Muscle of back (tissue), 11 donors: ENCODE measurements around the gene POLR2I. TPM values are rescaled to one million over a fixed set of nuclear protein-coding genes. Genes with fewer than 3 reads are reported as not detected.
"Not testable (repeated sequence)": the region's sequence is repeated elsewhere in the genome, so short reads cannot be mapped to it uniquely, and the experiment has no call there.

Experiments used
- DNase-seq, 3 donors: peaks; one replicate each; pipeline versions ENCODE4 v3.0.0 to v3.0.0-alpha.2; 2013
- polyA plus RNA-seq, 10 donors: library from polyadenylated mRNA; unstranded; fragments of 120-200 nt; gene quantifications; one replicate each; pipeline ENCODE4 v1.2.1, GENCODE V29; 2013; ENCODE audit not compliant: insufficient read length in 10 of 10

The POLR2I gene
- polyA plus RNA-seq, 10 donors, result 26.4 to 47.8 (median 40.6) TPM

GRCh38 chr19:36103040-36103626 is 11.5 kb downstream of the POLR2I start:
- DNase-seq, result no peak

DNA sequence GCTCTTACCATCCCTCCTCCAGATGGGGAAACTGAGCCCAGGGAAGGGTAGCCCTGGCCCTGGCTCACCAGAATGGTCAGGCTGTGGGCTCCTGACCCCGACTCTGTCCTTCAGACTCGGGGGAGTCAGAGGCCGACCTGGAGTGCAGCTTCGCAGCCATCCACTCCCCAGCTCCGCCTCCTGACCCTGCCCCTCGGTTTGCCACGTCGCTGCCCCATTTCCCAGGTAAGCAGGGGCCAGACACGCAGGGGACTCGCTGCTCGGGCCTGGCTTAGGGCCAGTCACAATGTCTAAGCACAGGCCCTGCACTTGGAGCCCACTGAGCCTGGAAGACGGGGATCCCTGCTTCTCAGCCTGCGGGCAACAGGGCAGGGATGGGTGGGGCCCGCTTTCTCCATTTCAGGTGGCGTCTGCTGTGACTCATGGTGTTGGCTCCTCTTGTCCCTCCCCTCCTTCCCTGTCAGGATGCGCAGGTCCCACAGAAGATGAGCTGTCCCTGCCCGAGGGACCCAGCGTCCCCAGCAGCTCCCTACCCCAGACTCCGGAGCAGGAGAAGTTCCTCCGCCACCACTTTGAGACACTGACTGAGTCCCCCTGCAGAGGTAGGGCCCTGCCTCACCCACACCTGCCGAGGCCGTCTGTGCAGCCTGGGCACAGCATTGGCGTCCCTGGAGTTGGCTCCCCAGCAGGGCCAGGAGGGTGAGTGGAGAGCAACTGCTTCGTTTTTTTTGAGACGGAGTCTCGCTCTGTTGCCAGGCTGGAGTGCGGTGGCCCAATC is 12.9 kb downstream of the POLR2I start:
- DNase-seq, result no peak

- no peak for DNase-seq
Observed at GRCh38 chr19:36100476-36100875, 14.2 kb downstream of the POLR2I start.

DNA sequence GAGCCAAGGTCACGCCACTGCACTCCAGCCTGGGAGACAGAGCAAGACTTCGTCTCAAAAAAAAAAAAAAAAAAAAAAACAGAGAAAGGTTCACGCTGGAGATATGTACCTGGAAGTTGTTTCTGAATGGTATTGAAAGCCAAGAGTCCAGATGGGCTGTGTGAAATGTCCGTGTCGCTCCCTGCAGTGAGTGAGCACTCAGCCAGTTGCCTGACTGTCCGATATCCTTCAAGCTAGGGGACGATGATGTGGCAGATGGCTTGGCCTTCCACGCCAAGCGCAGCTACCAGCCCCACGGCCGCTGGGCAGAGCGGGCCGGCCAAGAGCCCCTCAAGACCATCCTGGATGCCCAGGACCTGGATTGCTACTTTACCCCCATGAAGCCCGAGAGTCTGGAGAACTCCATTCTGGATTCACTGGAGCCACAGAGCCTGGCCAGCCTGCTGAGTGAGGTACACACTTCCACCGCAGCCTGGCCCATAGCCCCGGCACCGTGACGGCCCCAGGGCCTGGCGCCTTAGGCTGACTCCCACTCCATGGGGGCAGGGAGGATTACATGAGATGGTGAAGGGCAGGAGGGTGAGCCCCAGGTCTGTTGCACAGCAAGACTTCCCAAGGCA is 15.4 kb downstream of the POLR2I start:
- no peak for DNase-seq

GRCh38 chr19:36097036-36097435 is 17.6 kb downstream of the POLR2I start:
- DNase-seq, result no peak

DNA sequence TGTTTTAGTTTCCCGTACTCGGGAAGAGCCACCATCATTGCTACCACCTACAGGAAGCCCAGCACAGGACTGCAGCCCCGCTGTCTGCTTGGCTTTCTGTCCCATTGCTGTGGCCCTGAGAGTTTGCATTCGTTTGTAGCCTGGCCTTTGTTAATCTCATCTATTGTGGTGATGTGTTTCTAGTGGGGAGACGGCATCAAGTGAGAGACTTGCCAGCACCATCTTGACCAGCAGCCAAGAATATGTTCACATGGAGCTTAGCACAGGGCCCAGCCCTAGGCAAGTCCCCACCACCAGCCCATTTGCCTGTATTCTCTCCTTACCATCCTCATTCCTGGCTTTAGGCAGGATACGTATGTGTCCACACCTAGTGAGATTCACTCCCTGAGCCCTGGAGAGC is 21.0 kb downstream of the POLR2I start:
- no peak for DNase-seq

DNA sequence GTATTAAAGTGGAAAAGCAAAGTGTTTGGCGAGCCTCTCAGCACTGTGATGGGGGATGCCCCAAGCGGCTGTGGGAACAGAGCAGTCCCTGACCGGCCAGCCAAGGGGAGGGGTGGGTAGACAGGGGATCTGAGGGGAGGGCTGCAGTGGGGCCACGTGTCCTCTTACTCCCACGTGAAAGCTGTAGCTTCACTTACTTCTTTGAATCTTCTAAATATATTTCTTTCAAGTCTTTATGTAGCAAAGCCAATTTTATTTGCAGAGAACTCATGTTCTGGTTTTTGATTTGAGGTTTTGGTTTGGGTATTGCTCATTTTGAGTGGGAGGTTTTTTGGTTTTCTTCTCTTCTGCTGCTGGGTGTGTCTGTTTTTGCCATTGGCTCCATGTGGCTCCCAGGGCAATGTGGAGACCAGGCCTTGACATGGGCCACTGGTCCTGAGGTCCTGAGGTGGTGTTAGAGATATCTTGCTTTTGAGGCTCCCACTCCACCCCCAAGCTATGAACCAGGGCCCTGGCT is 21.5 kb downstream of the POLR2I start:
- DNase-seq, result no peak

DNA sequence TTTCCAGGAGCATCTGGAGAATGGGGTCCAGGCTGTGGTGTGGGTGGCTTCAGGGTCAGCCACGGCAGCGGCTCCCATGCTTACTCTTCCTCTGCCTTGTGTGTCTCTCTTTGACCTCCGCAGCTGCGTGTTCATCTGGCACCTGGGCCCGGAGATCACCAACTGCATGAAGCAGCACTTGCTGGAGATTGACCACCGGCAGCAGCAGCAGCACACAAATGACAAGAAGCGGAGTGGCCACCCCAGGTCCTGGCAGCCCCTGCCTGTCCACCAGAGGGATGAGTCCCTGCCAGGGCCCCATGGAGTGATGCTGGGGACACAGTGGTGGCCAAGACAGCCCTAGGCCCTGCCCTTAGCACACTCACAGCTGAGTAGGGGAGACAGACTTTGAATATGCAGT is 22.1 kb downstream of the POLR2I start:
- no peak for DNase-seq

- no peak for DNase-seq
Observed at GRCh38 chr19:36090910-36091695, 23.6 kb downstream of the POLR2I start.

GRCh38 chr19:36089847-36090246 is 24.8 kb downstream of the POLR2I start:
- DNase-seq, result no peak

DNA sequence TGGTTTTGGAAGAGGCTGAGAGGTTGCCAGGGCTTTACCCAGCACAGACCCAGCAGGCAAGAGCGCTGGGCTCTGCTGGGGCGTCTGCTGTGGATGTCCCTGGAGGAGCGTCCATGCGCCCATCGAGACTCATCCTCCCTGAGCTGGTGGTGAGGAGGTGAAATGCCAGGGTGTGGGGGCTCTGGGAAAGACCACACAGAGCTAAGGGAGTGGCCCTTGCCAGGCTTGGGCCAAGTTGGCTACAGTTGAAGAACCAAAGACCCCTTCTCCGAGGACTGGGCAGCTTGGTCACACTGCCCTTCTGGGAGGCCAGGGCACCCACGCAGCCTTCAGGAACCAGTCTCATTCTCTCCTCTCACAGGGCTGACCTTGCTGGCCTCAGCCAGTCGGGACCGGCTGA is 28.3 kb downstream of the POLR2I start:
- no peak for DNase-seq

DNA sequence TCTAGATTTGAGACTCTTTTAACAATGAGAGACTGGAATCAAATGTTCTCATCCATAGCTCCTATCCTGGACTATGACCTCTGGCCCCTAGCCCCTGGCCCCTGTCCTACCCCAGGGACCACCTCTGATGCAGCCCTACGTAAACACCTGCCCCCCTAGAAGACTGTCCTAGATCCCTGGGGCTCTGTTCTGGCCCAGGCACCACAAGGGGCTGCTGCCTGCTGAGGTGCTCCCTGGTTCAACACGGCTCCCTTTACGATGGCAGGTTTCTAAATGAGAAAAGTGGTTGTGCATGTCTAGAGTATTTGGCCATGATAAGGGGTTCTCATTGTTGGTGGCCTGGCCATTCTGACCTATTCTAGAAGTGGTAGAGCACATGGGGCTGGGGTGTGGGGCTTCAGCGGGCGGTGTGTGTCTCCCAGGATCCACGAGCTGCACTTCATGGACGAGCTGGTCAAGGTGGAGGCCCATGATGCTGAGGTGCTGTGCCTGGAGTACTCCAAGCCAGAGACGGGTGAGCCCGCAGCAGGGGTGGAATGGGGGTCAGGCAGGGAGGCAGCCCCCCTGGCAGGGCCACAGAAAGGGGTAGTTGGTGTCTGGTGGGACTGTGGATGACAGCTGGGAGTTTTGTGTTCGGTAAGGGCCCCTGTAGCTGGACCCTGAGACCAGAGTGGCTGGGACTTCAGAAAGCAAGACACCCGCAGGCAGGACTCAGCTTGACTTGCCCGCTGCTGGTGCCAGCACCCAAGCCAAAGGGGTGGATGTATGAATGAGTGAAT is 30.3 kb downstream of the POLR2I start:
- DNase-seq, result no peak

DNA sequence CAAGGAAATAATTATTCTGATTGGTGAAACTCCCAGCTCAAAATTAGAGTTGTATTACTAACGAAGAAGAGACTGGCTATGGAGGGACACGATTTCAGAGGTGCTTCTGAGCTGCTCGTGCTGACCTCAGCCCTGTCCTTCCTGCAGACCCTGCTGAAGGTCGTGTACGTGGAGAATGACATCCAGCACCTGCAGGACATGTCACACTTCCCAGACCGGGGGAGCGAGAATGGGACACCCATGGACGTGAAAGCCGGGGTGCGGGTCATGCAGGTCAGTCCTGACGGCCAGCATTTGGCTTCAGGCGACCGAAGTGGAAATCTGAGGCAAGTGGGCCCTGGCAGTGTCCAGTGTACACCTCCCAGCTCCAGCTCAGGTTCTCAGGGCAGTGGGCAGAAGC is 31.8 kb downstream of the POLR2I start:
- no peak for DNase-seq

GRCh38 chr19:36081894-36082293 is 32.8 kb downstream of the POLR2I start:
- DNase-seq, result no peak

DNA sequence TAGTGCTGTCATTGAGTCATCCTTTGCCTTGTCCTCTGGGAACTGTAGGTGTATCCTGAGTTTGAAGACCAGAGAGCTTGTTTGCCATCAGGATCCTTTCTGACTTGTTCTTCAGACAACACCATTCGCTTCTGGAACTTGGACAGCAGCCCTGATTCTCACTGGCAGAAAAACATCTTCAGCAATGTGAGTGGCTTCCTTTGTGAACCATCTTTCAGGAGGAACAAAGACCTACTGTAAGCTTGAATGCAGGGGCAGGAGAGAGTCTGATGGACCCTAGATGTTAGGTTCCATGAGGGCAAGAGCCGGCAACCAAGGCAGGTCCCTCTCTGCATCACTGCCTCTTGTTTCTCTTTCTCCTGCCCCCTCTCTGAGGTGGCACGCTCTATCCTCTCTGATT is 33.3 kb downstream of the POLR2I start:
- no peak for DNase-seq

DNA sequence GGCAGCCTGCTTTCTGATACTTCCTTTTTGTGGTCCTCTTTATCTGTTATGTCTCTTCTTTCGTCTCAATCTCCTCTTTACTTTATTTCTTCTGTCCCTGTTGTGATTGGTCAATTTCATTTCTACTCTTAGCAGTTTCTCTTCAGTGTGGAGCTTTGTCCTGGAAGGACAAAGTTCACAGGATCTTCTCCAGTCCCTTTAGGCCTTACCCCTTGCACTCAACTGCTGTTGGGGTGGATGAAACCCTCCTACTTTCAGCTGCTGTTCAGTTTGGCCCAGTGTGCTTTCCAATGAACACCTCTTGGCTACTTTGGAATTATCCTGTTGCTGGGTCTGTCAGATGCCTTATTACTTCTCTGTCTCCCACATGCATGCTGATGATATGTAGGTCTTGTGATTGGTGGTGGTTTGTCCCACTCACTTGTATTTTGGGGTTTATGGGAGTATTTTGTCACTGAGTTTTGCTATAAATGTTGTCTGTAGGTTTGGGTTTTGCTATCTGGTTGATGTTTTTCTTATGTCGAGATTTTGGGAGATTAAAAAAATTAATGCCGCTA is 35.2 kb downstream of the POLR2I start:
- no peak for DNase-seq

- DNase-seq, result no peak
Observed at GRCh38 chr19:36073121-36073876, 41.4 kb downstream of the POLR2I start.

DNA sequence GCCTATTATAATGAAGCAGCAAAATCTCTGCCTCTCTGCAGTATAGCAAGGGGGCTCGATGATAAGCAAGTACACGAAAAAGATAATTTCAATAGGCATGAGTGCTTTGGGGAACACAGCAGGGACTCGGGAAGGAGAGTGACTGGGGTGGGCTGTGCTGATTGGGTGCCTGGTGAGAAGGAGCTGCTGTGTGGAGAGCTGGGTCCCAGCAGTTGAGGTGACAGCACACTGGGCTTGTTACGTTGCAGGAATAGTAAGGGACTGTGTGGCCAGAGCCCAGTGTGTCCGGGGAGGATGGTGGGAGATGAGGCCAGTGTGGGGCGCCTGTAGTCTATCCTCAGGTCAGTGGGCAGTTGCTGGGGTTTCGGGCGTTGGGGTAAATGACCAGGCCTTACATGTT is 42.6 kb downstream of the POLR2I start:
- DNase-seq, result no peak

DNA sequence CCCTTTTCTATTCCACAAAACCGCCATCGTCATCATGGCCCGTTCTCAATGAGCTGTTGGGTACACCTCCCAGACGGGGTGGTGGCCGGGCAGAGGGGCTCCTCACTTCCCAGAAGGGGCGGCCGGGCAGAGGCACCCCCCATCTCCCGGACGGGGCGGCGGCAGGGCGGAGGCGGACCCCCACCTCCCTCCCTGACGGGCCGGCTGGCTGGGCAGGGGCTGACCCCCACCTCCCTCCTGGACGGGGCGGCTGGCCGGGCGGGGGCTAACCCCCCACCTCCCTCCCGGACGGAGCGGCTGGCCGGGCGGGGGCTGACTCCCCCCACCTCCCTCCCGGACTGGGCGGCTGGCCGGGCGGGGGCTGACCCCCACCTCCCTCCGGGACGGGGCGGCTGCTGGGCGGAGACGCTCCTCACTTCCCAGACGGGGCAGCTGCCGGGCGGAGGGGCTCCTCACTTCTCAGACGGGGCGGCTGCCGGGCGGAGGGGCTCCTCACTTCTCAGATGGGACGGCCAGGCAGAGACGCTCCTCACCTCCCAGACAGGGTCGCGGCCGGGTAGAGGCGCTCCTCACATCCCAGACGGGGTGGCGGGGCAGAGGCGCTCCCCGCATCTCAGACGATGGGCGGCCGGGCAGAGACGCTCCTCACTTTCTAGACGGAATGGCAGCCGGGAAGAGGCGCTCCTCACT is 45.7 kb downstream of the POLR2I start:
- DNase-seq, result not testable (repeated sequence)

DNA sequence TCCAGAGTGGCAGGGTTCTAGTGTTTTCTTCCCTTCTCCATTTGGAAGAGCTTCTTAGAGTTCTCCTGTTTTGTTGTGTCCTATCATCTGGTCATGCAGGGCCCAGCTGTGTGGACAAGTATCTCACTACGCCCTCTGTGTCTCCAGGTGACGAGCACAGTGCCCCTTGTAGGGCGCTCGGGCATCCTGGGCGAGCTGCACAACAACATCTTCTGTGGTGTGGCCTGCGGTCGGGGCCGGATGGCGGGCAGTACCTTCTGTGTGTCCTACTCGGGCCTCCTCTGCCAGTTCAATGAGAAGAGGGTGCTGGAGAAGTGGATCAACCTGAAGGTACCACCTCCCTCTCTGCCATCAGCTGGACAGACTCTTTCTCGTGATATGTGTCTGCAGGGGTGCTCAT is 47.0 kb downstream of the POLR2I start:
- DNase-seq, result no peak
